SU-DHL-6 (cell line): Measurements from ENCODE around the gene SNW1.

Experiments
- H2AFZ ChIP-seq: fragments of 200-600 bp; sonication (generic); 2 replicates; pipeline ENCODE4 v1.6.1; 2014; ENCODE audit warnings: low read depth, mild to moderate bottlenecking, moderate library complexity, mixed read lengths, antibody characterized with exemption, low read length; ENCODE audit not compliant: severe bottlenecking
- H3F3A ChIP-seq: fragments of 200-600 bp; shearing (Covaris generic); 2 replicates; pipeline ENCODE4 v1.6.0; 2016; ENCODE audit warnings: antibody characterized with exemption, mild to moderate bottlenecking; ENCODE audit not compliant: insufficient read depth
- H3K27ac ChIP-seq: fragments of 200-600 bp; sonication (generic); 2 replicates; pipeline ENCODE4 v1.5.1; 2016; ENCODE audit warnings: low read depth, mild to moderate bottlenecking, low read length, moderate library complexity, mixed read lengths
- H3K27me3 ChIP-seq: fragments of 200-600 bp; sonication (generic), shearing (Covaris generic); 2 replicates; pipeline ENCODE4 v1.6.0; 2014; ENCODE audit warnings: mild to moderate bottlenecking, low read length
- H3K36me3 ChIP-seq: fragments of 200-600 bp; sonication (generic); 2 replicates; pipeline ENCODE4 v1.6.1; 2014; ENCODE audit warnings: mild to moderate bottlenecking, low read length, mixed read lengths
- H3K4me2 ChIP-seq: fragments of 300-600, 200-600 bp; shearing (Covaris generic), sonication (generic); 2 replicates; pipeline ENCODE4 v1.6.0; 2014; ENCODE audit warnings: low read length, low read depth, mild to moderate bottlenecking; ENCODE audit not compliant: poor library complexity, severe bottlenecking
- H3K4me3 ChIP-seq: fragments of 200-600 bp; sonication (generic); 2 replicates; pipeline ENCODE4 v1.5.1; 2014; ENCODE audit warnings: antibody characterized with exemption, low read length, mild to moderate bottlenecking, mixed read lengths; ENCODE audit not compliant: insufficient read depth, poor library complexity, severe bottlenecking
- H3K79me2 ChIP-seq: fragments of 200-600 bp; sonication (generic); 2 replicates; pipeline ENCODE4 v1.6.1; 2014; ENCODE audit warnings: mild to moderate bottlenecking, low read length, moderate library complexity; ENCODE audit not compliant: insufficient read depth
- H3K9ac ChIP-seq: fragments of 200-600 bp; sonication (generic); 2 replicates; pipeline ENCODE4 v1.7.0; 2014; ENCODE audit warnings: mild to moderate bottlenecking, low read length
- H3K9me2 ChIP-seq: fragments of 200-600 bp; sonication (generic); replicated peaks from 2 replicates; pipeline ENCODE4 v1.6.1; 2014; ENCODE audit warnings: low read length; ENCODE audit not compliant: insufficient read depth
- H3K9me3 ChIP-seq: fragments of 200-600 bp; sonication (generic); 2 replicates; pipeline ENCODE4 v1.6.1; 2014; ENCODE audit warnings: low read length, mixed read lengths; ENCODE audit not compliant: insufficient read depth
- H4K20me1 ChIP-seq: fragments of 200-600 bp; sonication (generic); 2 replicates; pipeline ENCODE4 v1.6.1; 2014; ENCODE audit warnings: low read depth, mild to moderate bottlenecking, antibody characterized with exemption, low read length, moderate library complexity, mixed read lengths
- EZH2phosphoT487 ChIP-seq: fragments of 200-600 bp; sonication (generic), shearing (Covaris generic); conservative IDR thresholded peaks from 2 replicates; pipeline ENCODE4 v1.6.1; 2018; ENCODE audit warnings: mild to moderate bottlenecking, antibody characterized with exemption, low read length, moderate library complexity, mixed read lengths
- TF ChIP-seq, protein P1 (sequence below): fragments of 200-600 bp; sonication (generic); IDR thresholded peaks from one replicate; pipeline ENCODE4 v1.5.1; 2017; ENCODE audit warnings: antibody characterized with exemption, mild to moderate bottlenecking, low read length, moderate library complexity; ENCODE audit not compliant: insufficient read depth, poor library complexity, severe bottlenecking

SNW1 gene

DNA sequence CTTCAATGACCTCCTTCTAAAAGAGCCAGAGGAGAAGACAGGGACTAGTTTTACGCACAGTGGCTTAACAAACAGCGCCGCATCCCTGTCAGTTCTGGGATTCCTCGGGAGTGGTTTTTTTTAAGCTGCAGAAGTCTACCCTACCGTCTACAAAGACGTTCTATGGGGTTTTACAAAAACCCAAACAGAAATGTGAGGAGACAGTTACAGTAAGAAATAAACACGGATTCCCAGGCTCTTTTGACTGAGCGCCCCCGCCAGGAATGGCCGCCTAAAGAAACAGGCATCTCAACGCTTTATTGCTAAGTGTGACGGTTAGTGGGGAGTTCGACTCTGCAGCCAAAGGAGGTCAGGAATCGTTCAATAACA, 53.6 kb downstream of the SNW1 start:
- Histone ChIP-seq H3K9me2 (no peaks in the 10 kb centered on the region), H3K4me3 (peak overlapping the region; percentile 97), H3K79me2 (peaks cover 70% of the 10 kb centered on the region), H3K4me2 (peak overlapping the region; percentile 73), H3K27ac (no peak overlapping the region), H3F3A (no peaks in the 10 kb centered on the region), H4K20me1 (peaks cover 10% of the 10 kb centered on the region), H2AFZ (peak overlapping the region; percentile 70), H3K9me3 (no peaks in the 10 kb centered on the region), H3K9ac (peak overlapping the region; percentile 85), H3K36me3 (peaks cover 13% of the 10 kb centered on the region), H3K27me3 (no peaks in the 10 kb centered on the region)
- TF ChIP-seq EZH2phosphoT487 = no peak
- TF ChIP-seq, protein P1, sequence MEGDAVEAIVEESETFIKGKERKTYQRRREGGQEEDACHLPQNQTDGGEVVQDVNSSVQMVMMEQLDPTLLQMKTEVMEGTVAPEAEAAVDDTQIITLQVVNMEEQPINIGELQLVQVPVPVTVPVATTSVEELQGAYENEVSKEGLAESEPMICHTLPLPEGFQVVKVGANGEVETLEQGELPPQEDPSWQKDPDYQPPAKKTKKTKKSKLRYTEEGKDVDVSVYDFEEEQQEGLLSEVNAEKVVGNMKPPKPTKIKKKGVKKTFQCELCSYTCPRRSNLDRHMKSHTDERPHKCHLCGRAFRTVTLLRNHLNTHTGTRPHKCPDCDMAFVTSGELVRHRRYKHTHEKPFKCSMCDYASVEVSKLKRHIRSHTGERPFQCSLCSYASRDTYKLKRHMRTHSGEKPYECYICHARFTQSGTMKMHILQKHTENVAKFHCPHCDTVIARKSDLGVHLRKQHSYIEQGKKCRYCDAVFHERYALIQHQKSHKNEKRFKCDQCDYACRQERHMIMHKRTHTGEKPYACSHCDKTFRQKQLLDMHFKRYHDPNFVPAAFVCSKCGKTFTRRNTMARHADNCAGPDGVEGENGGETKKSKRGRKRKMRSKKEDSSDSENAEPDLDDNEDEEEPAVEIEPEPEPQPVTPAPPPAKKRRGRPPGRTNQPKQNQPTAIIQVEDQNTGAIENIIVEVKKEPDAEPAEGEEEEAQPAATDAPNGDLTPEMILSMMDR = peak; percentile 45

GRCh38 chr14:77691259-77691658, 69.7 kb downstream of the SNW1 start:
- no peaks in the 10 kb centered on the region for H3K27me3 ChIP-seq
- peaks cover 10% of the 10 kb centered on the region; the same call in 1 of the 2 replicates for H3K36me3 ChIP-seq
- TF ChIP-seq EZH2phosphoT487 = no peak
- TF ChIP-seq, protein P1 = no peak
- H3K9me3 ChIP-seq = no peaks in the 10 kb centered on the region
- H3K4me3 ChIP-seq = no peak overlapping the region
- H3K9ac ChIP-seq = no peak overlapping the region
- H3K4me2 ChIP-seq = no peak overlapping the region
- no peaks in the 10 kb centered on the region for H3K79me2 ChIP-seq
- no peak overlapping the region for H3K27ac ChIP-seq
- no peaks in the 10 kb centered on the region for H4K20me1 ChIP-seq
- H3K9me2 ChIP-seq = no peaks in the 10 kb centered on the region
- no peaks in the 10 kb centered on the region for H3F3A ChIP-seq
- H2AFZ ChIP-seq = no peak overlapping the region

DNA sequence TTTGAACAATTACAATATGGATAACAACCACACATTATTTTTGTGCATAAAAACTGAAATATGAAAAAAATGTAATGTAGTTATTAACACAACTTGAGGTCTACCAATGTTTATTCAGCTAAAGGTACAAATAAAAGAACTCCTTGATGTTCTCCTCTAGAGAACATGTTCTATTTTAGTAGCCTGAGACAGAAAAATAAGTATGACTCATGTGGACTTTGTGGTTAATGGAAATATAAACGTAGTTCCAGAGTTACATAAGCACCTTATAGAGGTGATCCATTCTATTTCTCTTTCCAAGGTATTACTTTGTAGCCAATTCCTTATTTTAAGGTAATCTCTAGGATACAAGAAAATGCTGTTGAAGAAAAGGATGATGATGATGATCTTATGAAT, 78.8 kb downstream of the SNW1 start:
- H3K9ac ChIP-seq = no peak overlapping the region
- H3K9me3 ChIP-seq = no peaks in the 10 kb centered on the region
- H3K9me2 ChIP-seq = no peaks in the 10 kb centered on the region
- H3K36me3 ChIP-seq = no peaks in the 10 kb centered on the region
- H3K4me3 ChIP-seq = no peak overlapping the region
- H3K4me2 ChIP-seq = no peak overlapping the region
- no peak overlapping the region for H3K27ac ChIP-seq
- no peak overlapping the region for H2AFZ ChIP-seq
- no peaks in the 10 kb centered on the region for H3F3A ChIP-seq
- no peaks in the 10 kb centered on the region for H3K79me2 ChIP-seq
- no peaks in the 10 kb centered on the region for H4K20me1 ChIP-seq
- no peaks in the 10 kb centered on the region for H3K27me3 ChIP-seq
- TF ChIP-seq EZH2phosphoT487 = no peak
- TF ChIP-seq, protein P1 = no peak
